Parathyroid adenoma (tissue), 2 donors: ENCODE results near the gene SMIM28.
A peak's percentile ranks its signal among the peaks of the same experiment; 100 is the strongest.

Experiments
- H2AFZ ChIP-seq: fragments of 300-600 bp; sonication (generic); one replicate; pipeline ENCODE4 v1.7.0; 2017; ENCODE audit warnings: antibody characterized with exemption, mild to moderate bottlenecking
- H3K27ac ChIP-seq: fragments of 300-600 bp; sonication (generic); one replicate; pipeline ENCODE4 v1.7.0; 2017
- H3K27me3 ChIP-seq: fragments of 300-600 bp; sonication (generic); one replicate; pipeline ENCODE4 v1.7.0; 2017; ENCODE audit warnings: low read length; ENCODE audit not compliant: control insufficient read depth, insufficient read depth
- H3K36me3 ChIP-seq: fragments of 300-600 bp; sonication (generic); one replicate; pipeline ENCODE4 v1.7.0; 2017; ENCODE audit warnings: low read length; ENCODE audit not compliant: control insufficient read depth, insufficient read depth
- H3K4me1 ChIP-seq: fragments of 300-600 bp; sonication (generic); one replicate; pipeline ENCODE4 v1.7.0; 2017; ENCODE audit warnings: control low read depth
- H3K4me2 ChIP-seq: fragments of 300-600 bp; sonication (generic); one replicate; pipeline ENCODE4 v1.7.0; 2017; ENCODE audit warnings: low read length
- H3K4me3 ChIP-seq: fragments of 300-600 bp; sonication (generic); one replicate; pipeline ENCODE4 v1.7.0; 2017; ENCODE audit warnings: low read depth, low read length
- H3K79me2 ChIP-seq: fragments of 300-600 bp; sonication (generic); one replicate; pipeline ENCODE4 v1.7.0; 2017; ENCODE audit warnings: control low read depth
- H3K9ac ChIP-seq: fragments of 300-600 bp; sonication (generic); one replicate; pipeline ENCODE4 v1.7.0; 2017; ENCODE audit warnings: mild to moderate bottlenecking
- H3K9me3 ChIP-seq: fragments of 300-600 bp; sonication (generic); one replicate; pipeline ENCODE4 v1.7.0; 2017; ENCODE audit warnings: low read length; ENCODE audit not compliant: control insufficient read depth
- TF ChIP-seq, protein P1 (sequence below): fragments of 300-600 bp; sonication (generic); IDR thresholded peaks from one replicate; pipeline ENCODE4 v1.7.0; 2017; ENCODE audit warnings: antibody characterized with exemption, mild to moderate bottlenecking
- donor health status: primary hyperparathyroidism.

The SMIM28 gene

DNA sequence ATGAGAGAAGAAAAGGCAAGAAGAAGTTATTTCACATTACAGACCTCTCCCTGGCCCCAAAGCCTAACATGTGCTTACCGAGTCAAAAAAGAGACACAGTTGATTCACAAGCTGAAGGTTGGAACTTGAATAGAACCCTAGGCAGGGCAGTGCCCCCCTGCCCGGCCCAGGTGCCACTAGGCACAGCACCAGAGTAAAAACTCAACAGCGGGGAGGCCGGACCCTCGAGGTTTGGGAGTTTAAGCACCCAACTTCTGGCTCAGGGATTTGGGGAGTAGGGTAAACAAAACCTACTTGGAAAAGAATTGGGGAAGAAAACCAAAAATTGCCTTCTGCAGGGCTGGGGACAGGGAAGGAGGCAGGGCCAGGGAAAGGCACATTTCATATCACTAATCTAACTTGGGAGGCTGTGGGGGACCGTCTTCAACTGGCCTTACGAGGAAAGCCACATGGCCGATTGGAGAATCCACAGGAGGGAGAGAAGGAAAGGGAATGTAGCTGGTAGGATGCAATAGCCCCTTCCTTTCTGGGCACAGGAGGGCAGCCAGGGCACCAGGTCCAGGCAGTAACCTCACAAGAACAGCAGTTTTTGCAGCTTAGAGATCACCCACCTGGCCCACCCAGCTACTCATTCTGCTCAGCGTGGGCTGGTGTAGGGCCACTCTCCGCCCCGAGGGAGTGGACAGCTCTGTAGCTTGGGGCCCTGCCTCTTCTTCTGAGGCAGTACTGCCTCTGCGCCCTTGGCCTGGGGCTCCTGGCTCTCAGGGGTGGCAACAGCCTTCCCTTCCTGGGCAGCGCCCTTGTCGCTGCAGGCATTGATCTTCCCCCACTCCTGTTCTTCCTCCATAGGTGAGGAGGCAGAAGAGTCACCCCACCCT is 24.5 kb downstream of the SMIM28 start:
- H3K36me3 ChIP-seq = no peaks in the 10 kb centered on the region
- H3K4me2 ChIP-seq = no peak overlapping the region
- no peak overlapping the region for H3K9ac ChIP-seq
- no peak overlapping the region for H3K4me3 ChIP-seq
- no peak overlapping the region for H3K27ac ChIP-seq
- no peak overlapping the region for H2AFZ ChIP-seq
- no peaks in the 10 kb centered on the region for H3K79me2 ChIP-seq
- no peaks in the 10 kb centered on the region for H3K27me3 ChIP-seq
- H3K9me3 ChIP-seq = no peaks in the 10 kb centered on the region
- peaks cover 6% of the 10 kb centered on the region for H3K4me1 ChIP-seq
- TF ChIP-seq, protein P1, sequence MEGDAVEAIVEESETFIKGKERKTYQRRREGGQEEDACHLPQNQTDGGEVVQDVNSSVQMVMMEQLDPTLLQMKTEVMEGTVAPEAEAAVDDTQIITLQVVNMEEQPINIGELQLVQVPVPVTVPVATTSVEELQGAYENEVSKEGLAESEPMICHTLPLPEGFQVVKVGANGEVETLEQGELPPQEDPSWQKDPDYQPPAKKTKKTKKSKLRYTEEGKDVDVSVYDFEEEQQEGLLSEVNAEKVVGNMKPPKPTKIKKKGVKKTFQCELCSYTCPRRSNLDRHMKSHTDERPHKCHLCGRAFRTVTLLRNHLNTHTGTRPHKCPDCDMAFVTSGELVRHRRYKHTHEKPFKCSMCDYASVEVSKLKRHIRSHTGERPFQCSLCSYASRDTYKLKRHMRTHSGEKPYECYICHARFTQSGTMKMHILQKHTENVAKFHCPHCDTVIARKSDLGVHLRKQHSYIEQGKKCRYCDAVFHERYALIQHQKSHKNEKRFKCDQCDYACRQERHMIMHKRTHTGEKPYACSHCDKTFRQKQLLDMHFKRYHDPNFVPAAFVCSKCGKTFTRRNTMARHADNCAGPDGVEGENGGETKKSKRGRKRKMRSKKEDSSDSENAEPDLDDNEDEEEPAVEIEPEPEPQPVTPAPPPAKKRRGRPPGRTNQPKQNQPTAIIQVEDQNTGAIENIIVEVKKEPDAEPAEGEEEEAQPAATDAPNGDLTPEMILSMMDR = no peak

DNA sequence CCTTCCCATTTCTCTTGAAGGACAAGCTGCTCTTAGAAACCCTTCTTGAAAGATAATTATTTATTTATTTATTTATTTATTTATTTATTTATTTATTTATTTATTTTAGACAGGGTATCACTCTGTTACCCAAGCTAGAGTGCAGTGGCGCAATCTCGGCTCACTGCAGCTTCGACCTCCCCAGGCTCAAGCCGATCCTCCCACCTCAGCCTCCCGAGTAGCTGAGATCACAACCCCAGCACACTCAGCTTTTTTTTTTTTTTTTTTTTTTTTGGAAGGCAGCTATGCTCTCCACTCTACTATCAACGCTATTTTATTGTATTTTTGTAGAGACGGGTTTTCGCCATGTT is 25.1 kb downstream of the SMIM28 start:
- Histone ChIP-seq H2AFZ (peak overlapping the region; percentile 89), H3K9ac (no peak overlapping the region), H3K9me3 (no peaks in the 10 kb centered on the region), H3K4me1 (peaks cover 6% of the 10 kb centered on the region), H3K79me2 (no peaks in the 10 kb centered on the region), H3K36me3 (no peaks in the 10 kb centered on the region), H3K27me3 (no peaks in the 10 kb centered on the region), H3K4me2 (peak overlapping the region; percentile 63), H3K4me3 (no peak overlapping the region), H3K27ac (peak overlapping the region; percentile 88)
- TF ChIP-seq, protein P1 = no peak

DNA sequence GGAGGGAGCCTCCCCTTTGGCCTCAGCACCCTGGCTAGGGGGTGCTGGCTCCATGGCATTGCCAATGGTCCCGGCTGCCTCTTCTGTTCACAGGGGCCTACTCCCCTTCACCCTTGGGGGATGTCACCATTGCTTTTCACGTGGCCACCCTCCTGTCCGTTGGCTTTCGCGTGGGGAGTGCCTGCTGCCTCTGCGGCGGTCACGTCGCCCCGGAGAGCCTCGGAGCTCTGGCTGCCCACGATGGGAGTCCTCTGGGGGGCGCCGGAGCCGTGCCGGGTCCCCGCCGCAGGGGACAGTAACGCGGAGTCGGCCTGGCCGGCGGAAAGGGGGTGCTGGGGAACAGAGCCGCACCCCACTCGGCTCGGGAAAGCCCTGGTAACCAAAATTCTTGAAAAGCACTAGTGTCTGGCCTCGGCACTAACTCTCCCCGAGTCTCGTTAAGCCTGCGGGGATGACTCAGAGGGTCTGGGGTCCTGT is 25.7 kb downstream of the SMIM28 start:
- Histone ChIP-seq H2AFZ (peak overlapping the region; percentile 89), H3K4me3 (peak overlapping the region; percentile 60), H3K4me1 (peaks cover 6% of the 10 kb centered on the region), H3K79me2 (no peaks in the 10 kb centered on the region), H3K9me3 (no peaks in the 10 kb centered on the region), H3K27me3 (no peaks in the 10 kb centered on the region), H3K36me3 (no peaks in the 10 kb centered on the region), H3K4me2 (peak overlapping the region; percentile 63), H3K27ac (peak overlapping the region; percentile 88), H3K9ac (peak overlapping the region; percentile 64)
- TF ChIP-seq, protein P1 = peak; percentile 15

DNA sequence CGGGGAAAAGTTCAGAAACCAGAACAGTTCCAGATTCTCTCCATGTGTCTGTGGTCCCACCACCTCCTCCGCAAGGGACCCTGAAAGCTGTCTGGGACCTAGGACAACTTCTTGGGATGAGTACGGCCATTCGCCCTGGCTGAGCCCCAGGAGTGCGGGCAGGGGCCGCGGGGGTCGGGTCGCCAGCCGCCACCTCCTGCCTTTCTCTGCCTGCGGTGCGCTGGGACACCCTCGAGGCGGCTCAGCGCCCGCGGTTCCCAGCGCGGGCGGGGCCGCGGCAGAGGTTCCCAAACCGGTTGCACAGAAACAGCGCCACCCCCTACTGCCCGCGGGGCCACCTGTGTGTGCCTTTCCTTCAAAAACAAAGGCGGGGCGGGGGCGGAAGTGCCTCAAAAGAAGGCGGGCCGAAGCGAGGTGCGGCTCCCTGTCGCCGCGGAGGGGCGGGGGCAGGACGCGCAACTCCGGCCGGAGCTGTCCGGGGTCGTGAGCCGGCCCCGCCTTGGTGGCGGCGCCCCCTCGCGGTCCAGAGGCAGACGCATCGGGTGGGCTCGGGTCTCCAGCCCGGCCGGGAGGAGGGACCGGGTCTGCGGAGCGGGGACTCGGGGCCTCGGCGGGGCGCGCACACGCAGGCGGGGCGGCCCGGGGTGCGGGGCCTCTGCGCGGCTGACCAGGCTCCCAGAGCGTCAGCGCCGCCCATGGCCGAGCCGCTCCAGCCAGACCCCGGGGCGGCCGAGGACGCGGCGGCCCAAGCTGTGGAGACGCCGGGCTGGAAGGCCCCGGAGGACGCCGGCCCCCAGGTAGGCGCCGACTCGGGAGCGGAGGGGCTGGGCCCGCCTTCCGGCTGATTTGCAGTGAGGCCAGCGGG is 26.3 kb downstream of the SMIM28 start, which contains the start of gene HEBP2:
Gene HEBP2 (plus strand): TSS at position 423 of the 865 bp plus-strand sequence. CDS start 273 bp downstream, at position 696.
- Histone ChIP-seq H2AFZ (peak within 1 kb of the TSS; percentile 89), H3K79me2 (no peaks in the 10 kb centered on the region), H3K36me3 (no peaks in the 10 kb centered on the region), H3K4me3 (peak within 1 kb of the TSS; percentile 60), H3K27ac (peak within 1 kb of the TSS; percentile 88), H3K27me3 (no peaks in the 10 kb centered on the region), H3K9me3 (no peaks in the 10 kb centered on the region), H3K4me2 (peak within 1 kb of the TSS; percentile 63), H3K4me1 (peaks cover 6% of the 10 kb centered on the region), H3K9ac (peak within 1 kb of the TSS; percentile 64)
- TF ChIP-seq, protein P1 = peak; percentile 68
